Measurements from ENCODE around the gene SRL.
"Not testable (repeated sequence)": the region's sequence is repeated elsewhere in the genome, so short reads cannot be mapped to it uniquely, and the experiment has no call there.

Gene SRL

DNA sequence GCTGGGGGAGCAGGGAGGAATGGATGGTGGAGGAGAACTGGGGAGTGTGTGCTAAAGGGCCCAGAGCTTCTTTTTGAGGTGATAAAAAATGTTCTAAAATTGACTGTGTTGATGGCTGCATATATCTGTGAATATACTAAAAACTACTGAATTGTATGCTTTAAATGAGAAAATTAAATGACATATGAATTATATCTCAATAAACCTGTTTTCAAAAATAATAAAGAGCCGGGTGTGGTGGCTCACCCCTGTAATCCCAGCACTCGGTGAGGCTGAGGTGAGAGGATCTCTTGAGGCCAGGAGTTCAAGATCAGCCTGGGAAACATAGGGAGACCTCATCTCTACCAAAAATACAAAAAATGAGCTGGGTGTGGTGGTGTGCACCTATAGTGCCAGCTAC, 16.8 kb downstream of the SRL start:
- DNase-seq: no peak

DNA sequence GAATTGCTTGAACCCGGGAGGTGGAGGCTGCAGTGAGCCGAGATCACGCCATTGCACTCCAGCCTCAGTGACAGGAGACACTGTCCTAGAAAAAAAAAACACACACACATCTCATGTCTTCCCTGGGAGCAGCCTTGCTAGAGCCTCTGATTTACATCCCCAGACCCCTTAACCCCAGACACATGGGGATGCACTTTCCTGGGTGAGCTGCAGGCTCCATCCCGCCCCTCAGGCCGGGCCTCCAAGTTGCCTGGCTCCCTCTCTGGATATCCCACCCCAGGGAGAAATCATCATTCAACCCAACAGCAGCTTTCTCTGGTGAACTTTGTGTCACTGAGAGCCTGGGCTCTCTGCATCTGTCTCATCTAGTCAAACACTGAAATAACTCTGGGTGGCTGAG, 21.5 kb downstream of the SRL start:
- DNase-seq: no peak

DNA sequence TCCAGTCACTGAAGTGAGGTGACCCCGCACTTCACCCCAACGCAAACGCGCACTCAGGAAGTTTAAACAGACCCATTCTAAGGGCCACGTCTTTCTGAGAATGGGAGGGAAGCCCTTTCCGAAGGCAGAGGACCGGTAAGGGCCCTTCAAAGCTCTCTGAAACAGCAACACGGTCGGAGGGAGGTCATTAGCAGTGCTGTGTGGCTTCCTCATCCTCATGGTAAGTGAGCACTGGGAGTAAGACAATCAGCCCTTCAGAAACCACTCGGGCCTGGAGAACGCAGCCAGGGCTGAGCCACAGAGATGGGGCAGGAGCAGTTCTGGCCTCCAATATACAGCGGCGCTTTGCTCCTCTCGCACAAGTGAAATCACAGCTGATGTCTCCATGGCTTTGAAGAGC, 23.7 kb downstream of the SRL start:
- DNase-seq: no peak

DNA sequence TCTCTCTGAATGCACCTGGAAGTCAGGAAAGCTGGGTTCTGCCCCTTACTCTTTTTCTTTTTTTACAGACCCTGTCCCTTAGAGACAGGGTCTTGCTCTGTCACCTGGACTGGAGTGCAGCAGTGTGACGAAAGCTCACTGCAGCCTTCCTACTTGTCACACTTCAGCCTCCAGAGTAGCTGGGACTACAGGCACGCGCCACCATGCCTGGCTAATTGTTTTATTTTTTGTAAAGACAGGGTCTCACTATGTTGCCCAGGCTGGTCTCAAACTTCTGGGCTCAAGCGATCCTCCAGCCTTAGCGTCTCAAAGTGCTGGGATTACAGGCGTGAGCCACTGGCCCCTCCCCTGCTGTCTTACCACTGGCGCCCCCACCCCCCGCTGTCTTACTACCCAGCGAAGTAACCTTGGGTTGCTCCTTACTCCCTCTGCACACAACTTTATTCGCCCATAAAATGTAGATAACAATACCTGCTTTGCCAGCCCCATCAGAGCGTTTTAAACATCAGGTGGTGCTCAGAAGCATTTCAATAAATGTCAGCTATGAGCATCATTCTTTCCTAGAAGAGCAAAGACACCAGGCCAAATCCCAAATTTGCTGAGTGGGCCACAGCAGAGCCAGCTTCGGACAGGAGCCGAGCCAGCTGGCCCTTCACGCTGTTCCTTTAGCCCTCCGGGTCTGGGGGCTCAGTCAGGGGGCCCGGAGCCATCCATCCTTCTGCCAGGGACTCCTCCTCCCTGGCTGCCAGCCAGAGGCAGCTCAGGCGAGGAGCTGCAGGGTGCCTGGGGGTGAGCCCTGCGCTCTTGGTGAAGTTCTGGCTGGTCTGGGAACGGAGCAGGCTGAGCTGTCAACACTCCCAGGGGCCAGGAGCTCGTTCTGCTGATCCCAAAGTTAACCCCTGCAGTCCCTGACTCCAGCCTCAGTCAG, 24.4 kb downstream of the SRL start:
- peak; percentile 74 for DNase-seq

DNA sequence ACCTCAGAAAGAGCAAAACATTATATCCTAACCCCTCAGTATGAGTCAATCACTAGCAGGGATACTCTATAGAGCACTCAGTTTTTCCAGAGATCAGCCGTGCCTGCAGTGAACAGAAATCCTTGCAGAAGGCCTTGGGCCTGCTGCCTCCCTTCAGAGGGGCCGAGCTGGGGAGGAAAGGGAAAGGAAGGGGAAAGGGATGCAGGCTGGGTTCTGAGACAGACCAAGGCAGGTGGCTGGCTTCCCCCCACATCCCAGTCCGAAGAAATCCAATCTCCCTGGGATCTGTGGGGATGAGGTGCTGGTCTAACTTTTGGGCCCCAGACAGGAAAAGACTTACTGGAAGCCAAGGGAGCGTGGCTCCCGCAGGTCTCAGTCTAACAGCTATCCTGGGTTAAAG, 25.3 kb downstream of the SRL start:
- DNase-seq: peak; percentile 8

DNA sequence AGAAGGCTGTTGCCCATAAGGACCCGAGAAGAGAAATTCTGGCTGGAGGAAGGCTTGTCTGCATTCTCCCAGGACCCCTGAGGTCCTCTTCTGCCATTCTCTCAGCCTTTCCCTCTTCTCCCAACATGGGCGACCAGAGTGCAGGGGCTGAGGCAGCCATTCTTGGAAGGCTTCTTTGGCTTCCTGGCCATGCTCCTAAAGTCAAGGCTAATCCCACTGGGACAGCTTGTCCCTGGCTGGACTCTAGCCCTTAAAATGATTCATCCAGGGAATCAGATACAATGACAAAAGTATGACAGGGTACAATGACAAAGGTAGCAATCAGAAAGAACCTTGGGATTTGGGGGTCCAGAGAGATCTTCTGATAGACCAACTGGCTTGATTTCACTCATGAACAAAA, 26.8 kb downstream of the SRL start:
- no peak for DNase-seq

DNA sequence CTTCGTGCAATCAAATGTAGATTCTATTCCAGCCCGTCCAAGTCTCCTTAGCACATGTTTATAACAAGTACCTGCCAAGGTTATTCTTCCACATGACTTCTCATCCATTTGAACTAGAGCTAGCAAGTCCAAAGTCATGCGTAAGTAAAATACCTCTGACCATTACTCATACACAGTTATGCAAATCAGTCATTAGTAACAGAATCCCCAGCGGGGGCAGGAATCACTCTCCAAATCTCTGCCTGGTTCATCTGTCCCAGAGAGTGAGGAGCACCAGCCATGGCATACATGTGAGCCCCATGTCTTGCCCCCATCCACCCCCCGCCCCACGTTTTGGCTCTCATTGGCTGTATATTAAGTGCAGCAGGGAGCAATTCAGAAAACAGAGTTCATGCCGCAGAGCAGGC, 27.7 kb downstream of the SRL start:
- no peak for DNase-seq

DNA sequence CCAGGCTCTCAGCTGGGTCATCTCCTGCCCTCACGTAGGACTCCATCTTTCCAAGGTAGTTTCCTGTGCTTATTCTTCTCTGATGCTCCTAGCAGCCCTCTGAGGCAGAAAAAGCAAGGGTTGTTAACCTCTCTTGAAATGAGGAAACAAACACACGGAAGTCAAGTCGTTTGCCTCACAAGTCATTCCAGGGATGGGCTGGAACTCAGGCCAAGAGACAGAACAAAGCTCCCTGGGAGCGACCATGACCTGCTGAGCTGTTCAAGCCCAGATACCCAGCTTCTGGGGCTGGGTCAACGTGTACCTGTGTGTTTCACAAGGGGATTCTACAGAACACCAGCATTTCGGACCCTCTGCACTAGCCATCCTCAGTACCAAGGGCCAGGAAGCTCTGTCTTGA, 28.1 kb downstream of the SRL start:
- no peak for DNase-seq

DNA sequence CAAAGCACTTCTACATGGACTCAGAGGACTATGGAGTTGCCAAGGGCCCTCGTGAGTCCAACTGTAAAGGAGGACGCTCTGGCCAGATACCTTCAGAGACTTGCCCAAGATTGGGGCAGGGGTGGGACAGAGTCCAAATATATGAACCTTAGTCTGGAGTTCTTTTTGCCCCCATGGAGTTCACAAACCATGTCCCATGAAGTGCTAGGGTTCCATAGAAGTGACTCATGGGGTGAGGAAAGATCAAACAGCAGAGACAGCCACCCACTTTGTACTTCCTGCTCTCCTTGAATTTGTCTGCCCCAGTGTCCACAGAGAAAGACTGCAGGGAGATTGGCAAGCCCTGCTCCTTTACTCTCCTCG, 29.0 kb downstream of the SRL start:
- DNase-seq: no peak

DNA sequence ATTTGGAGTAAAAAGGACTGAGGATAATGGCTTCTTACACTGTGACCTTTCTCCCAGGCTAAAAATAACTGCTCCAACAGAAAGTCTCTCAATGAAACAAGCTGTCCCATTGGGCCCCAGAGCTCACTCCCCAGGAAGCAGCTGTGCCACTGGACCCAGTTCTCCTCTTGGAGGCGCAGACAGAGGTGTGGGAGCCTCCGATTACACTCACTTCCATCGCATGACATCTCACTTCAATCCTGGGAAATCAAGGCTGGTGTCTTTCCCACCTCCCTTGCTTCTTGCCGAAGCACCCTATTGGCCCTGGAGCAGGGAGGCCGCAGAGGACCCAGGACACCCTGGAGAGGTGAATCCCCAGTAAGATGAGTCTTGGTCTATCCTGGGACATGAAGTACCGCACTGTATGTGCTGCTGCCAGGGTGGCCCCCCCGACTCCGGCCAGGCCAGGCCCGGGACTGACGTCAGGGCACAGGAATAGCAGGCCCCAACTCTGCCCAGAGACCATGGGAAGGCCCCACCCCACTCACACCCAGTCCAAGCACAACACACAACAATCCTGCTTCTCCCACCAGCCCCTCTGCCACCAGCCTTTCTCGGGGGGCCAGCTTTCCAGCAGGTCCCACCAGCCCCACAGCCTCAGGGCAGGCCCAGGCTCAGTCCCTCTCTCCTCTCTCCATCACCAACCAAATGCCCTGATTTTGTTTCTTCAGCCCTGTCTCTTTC, 29.5 kb downstream of the SRL start:
- no peak for DNase-seq

DNA sequence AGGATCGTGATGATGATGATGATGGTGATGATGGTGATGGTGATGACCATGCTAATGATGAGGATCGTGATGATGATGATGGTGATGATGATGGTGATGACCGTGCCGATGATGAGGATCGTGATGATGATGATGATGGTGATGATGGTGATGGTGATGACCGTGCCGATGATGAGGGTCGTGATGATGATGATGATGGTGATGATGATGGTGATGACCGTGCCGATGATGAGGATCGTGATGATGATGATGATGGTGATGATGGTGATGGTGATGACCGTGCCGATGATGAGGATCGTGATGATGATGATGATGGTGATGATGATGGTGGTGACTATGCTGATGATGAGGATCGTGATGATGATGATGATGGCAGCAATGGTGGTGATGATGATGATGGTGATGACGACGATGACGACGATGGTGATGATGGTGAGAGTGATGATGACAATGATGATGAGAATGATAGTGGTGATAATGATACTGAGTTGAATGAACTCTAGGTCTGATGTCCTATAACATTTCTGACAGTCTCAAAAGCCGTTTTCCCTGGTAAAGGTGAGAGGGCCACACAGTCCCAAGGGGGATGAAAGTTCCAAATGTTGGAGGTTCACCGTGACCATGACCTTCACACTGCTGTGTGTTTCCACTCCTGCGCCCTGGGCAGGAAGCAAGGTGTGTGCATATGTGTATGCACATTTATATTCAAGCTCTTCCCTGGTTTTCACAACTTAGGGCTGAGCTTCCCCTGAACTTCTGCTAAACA, 30.3 kb downstream of the SRL start:
- DNase-seq: not testable (repeated sequence)

DNA sequence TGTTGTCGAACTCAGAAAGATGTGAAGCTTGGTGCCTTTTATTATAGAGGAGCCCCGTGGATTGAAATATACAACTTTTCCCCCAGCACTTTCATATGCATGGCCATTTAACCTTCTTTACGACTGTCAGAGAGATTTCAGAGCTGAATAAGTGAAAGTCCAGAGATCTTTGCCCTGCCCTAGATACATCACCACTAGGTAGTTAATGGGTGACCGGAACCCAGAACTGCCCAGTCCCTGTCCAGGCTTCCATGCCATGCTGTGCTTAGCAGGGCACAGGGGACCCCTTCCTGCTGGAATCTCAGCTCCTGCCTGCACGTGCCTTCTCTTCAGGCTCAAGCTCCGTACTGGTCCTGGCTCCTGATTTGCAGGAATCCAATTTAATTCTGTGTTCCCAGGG, 32.2 kb downstream of the SRL start:
- no peak for DNase-seq

DNA sequence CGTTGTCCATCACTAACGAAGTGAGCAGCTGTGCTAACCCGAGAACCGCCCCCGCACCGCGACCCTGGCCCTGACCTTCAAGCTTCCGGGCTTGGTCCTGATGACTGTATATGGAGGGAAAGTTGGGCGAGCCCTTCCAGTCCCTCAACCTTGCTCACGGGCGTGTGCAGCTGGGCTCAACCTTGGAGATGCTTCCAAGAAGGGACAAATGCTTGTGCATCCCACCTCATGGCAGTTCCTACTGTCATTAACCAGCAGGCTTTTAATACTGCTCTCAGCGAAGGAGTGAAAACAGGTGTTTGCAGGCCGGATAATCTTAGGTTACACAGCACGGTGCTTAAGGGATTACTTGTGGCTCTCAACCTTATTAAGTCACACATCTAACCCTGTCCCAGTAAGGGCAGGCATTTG, 33.5 kb downstream of the SRL start:
- peak; percentile 9 for DNase-seq

DNA sequence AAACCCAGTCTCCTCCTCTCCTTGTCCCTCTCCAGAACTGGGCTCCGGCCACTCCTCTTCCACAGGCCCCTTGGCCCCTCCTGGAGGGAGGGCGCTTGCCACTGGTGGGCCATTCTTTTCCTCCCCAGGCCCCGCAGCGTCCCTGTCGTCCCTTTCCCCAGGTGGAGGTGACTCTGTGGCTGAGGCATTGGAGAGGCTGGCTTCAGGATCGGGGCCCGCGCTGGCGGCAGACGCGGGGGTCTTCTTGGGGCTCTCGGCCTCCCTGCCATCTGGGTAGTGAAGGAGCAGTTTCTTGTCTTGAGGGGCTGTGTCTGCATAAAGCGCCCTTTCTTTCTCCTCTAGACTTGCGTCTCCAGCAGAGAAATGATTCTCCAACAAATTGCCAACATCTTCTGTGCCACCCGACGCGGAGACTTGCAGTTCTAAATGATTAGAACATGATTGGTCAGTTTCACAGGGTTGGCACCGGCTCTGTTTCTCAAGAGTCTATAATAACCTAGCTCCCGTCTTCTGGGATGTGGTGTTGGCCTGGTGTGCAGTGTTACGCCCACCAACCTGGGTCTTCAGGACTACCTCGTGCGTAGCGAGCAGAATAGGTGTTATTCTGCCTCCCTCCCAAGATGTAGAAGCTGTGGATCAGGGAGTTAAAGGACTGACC, 34.1 kb downstream of the SRL start:
- no peak for DNase-seq

DNA sequence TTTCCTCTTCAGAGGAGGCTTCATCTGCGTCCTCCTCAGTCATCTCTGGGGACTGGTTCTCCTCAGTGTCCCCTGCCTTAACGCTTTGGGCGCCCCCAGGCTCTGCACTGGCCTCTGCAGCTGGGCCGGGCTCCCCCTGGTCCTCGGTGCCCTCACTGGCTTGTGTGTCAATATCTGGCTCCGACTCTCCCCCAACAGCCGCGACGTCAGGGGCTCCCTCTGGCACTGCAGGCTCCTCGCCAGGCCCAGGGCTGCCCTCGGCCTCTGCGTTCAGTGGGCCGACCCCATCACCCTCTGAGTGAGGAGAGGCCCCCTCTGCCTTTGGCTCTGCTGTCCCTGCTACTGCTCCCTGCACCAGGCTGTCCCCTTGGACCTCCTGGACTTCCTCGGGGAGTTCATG, 34.7 kb downstream of the SRL start:
- DNase-seq: no peak

DNA sequence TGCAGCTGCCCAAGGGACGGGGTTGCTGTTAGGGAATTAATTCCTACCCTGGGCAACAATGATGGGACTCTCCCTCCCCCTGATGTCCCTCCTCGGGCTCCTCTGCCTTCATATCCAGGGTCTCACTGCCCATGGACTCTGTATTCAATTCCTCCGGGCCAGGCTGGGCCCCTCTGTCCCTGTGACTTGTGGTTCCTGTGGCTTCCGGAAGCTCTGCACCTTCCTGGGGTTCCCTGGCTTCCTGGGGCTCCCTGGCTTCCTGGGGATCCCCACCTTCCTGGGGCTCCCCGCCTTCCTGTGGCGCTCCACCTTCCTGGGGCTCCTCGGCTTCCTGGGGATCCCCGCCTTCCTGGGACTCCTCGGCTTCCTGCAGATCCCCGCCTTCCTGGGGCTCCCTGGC, 35.2 kb downstream of the SRL start:
- DNase-seq: no peak

DNA sequence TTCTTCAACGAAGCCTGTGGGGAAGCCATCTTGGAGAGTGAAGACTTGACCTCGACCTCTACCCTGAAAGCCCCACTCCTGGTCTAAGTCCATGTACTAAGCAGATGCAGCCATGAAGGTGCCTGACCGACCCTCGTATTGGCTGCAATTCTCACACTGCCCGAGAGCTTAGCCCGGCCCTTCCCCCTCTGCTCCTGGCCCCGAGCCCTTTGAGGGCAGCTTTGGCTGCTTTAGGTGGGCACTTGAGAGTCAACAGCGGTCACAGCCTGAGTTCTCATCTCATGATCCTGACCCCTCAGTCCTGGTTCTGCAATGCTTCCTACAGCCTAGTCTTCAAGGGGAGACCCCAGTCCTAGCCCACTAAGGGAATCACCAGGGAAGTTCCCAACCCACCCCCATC, 35.9 kb downstream of the SRL start:
- DNase-seq: no peak

DNA sequence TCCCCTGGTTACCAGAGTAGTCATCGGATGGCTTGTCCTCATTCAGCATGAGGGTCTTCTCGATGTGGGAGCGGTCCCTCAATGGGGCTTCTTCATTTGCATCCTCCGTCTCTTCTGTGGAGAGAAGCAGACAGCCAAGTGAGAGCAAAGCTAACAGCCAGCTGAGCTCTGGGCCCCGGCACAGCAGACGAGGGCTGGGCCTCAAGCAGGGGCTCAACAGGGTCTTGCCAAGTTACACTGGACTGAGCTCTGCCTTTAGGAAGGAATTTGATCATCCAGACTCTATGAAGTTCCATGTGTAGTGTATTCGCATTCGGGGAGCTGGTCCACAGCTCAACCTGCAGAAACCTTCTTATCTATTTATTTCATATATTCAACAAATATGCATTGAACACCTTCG, 37.4 kb downstream of the SRL start:
- DNase-seq: no peak

DNA sequence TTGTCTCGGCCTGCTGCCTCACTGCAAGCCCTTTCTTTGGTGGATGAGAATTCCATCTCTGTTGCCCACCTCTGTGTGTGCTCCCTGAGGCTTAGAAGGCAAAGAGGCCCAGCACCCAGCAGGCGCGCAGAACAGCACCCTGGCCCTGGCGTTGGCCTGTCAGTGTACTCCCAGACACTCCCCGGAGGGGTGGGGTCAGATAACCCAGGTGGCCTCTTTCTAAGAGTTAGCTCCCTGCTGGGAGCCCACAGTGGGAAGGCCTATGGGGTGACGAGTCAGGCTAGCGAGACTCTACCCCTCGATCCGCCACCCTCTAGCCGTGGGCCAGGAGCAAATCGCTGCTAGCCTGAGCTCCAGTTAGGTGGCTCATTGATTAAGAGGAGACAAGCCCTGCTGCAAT, 38.1 kb downstream of the SRL start:
- no peak for DNase-seq

DNA sequence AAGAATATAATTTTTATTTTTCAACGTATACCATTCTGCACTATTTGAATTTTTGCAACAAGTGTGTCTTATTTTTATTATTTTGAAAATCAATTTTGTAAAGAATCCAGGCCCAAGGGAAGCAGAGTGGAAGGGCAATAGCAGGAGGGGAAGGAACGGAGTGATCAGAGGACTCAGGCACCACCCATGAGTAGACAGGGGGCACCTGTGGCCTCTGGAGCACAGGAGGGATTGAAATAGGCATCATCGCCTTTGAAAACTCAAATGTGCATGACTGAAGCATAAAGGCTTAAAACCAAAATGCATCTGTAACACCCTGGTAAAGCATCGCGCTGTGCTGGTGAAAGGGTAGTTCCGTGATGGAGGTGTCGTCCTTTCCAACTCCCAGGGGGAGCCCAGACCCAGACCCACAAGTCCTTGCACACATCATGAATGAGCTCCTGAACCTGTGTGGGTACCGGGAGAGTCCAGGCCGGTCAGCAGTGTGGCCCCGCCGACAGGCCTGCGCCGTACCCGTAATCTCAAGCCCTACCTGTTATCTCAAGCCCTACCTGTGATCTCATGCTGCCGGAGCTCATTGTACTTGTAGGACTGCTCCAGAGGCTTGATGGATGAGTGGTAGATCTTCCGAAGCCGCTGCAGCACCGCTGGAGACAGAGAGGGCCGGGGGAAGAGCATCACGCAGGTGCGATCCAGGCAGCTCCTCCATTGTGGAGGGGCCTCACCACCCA, 39.1 kb downstream of the SRL start:
- DNase-seq: no peak

DNA sequence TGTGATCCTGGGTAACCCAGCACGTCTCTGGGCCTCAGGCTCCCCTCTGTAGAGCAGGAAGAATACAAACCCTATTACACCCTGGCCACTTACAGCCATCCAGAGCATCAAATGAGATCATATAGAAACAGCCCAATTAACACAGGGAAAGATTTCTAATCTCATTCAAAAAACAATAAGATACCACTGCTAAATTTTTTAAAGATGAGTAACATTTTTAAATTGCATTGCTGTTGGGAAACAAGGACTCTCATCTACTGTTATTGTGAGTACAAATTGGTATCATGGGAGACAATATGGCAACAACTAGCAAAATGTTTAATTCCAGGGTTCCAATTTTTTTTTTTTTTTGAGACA, 41.1 kb downstream of the SRL start:
- no peak for DNase-seq

DNA sequence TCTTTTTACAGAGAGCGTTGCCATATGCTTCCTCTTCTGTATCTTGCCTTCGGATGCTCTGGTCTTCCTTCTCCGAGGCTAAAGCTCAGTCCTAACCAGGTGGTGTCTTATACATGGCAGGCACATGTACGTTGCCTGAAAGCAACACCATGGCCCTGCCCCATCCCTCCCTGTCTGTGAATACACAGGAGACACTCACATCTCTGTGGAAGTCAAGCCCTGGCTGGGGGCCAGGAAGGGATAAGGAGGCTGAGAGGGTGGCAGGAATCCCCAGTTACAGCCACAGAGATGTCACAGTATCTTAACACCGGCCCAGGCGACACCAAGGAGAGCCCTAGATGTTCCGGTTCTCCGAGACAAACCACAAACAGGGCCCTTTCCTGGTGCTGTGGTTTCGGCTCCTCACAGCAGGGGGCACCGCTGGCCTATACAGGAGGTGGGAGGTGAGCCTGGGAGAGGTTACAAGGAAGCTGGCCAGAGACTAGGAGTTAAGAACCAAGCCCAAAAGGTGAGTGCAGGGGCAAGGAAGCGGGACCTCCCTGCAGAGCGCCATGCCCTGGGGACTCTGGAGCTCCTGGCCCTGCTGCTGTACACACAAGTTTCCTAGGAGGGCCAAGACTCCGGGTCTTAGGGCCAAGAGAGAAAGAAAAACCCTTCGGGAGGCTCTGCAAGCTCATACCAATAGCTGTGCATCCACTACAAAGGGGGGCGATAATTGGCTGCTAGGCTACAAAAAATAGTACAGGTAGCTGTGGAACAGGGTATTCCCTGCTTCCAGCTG, 41.7 kb downstream of the SRL start:
- DNase-seq: peak; percentile 64
